Stimulated activated CD8-positive, alpha-beta memory T cell treated with anti-CD3 and anti-CD28 coated beads, Interleukin-7, amount 100 ng/mL, for 4 hours (primary cell): ENCODE measurements around the gene KRR1.
A peak's percentile ranks its signal among the peaks of the same experiment; 100 is the strongest.
"Not testable (repeated sequence)": the region's sequence is repeated elsewhere in the genome, so short reads cannot be mapped to it uniquely, and the experiment has no call there.

ENCODE experiments used
- DNase-seq, 2 donors: peaks; one replicate each; pipeline ENCODE4 v3.0.0-alpha.2; 2020; ENCODE audit warnings: low read depth in 2 of 2

Gene KRR1

GRCh38 chr12:75525263-75525662 lies 13.9 kb upstream of the KRR1 start:
- no peak for DNase-seq

GRCh38 chr12:75522124-75522523 lies 10.7 kb upstream of the KRR1 start:
- not testable (repeated sequence) for DNase-seq

- DNase-seq: not testable (repeated sequence)
Measured at GRCh38 chr12:75521224-75521623, 9.8 kb upstream of the KRR1 start.

GRCh38 chr12:75509621-75510020 lies 1.8 kb downstream of the KRR1 start:
- no peak for DNase-seq

GRCh38 chr12:75508159-75508558 lies 3.2 kb downstream of the KRR1 start:
- no peak for DNase-seq

GRCh38 chr12:75507086-75507485 lies 4.3 kb downstream of the KRR1 start:
- no peak for DNase-seq

- no peak for DNase-seq
Measured at GRCh38 chr12:75505706-75506312, 5.6 kb downstream of the KRR1 start.

GRCh38 chr12:75503866-75504265 lies 7.5 kb downstream of the KRR1 start:
- no peak for DNase-seq

GRCh38 chr12:75503459-75503858 lies 8.0 kb downstream of the KRR1 start:
- DNase-seq: no peak

- no peak for DNase-seq
Measured at GRCh38 chr12:75491169-75491568, 20.2 kb downstream of the KRR1 start.

- no peak for DNase-seq
Measured at GRCh38 chr12:75489613-75490210, 21.7 kb downstream of the KRR1 start.

GRCh38 chr12:75489187-75489586 lies 22.2 kb downstream of the KRR1 start:
- no peak for DNase-seq

- DNase-seq: no peak
Measured at GRCh38 chr12:75488553-75488952, 22.9 kb downstream of the KRR1 start.

- no peak for DNase-seq
Measured at GRCh38 chr12:75487308-75487707, 24.1 kb downstream of the KRR1 start.

GRCh38 chr12:75484450-75484849 lies 27.0 kb downstream of the KRR1 start:
- DNase-seq: not testable (repeated sequence)

GRCh38 chr12:75483431-75483830 lies 28.0 kb downstream of the KRR1 start:
- no peak for DNase-seq

GRCh38 chr12:75482646-75483045 lies 28.8 kb downstream of the KRR1 start:
- no peak for DNase-seq

GRCh38 chr12:75481774-75482173 lies 29.6 kb downstream of the KRR1 start:
- no peak for DNase-seq

- no peak for DNase-seq
Measured at GRCh38 chr12:75481013-75481705, 30.2 kb downstream of the KRR1 start.

GRCh38 chr12:75480469-75480949 lies 30.9 kb downstream of the KRR1 start, which contains the start of gene GLIPR1:
Gene GLIPR1 (plus strand): TSS chr12:75480755. CDS start chr12:75480881, 126 bp downstream.
- DNase-seq: peak; percentile 44 to 58

GRCh38 chr12:75479963-75480461 lies 31.4 kb downstream of the KRR1 start:
- no peak for DNase-seq

- peak in 1 of 2 donors; percentile 6 for DNase-seq
Measured at GRCh38 chr12:75478116-75478794, 33.2 kb downstream of the KRR1 start.
